NCI-H1436 treated with DMSO at 0.1 percent for 48 hours (cell line): ENCODE results near the gene TEX13D.

ENCODE experiments used
- DNase-seq: peaks from one replicate; lab custom pipeline; 2025; lab: John Stamatoyannopoulos, UW

Gene TEX13D

GRCh38 chrX:124348885-124349453 lies 16.5 kb downstream of the TEX13D start:
- no peak for DNase-seq

- no peak for DNase-seq
Measured at GRCh38 chrX:124354648-124355047, 22.2 kb downstream of the TEX13D start.

- DNase-seq = no peak
Measured at GRCh38 chrX:124358800-124359383, 26.4 kb downstream of the TEX13D start.

- DNase-seq = no peak
Measured at GRCh38 chrX:124362072-124362471, 29.6 kb downstream of the TEX13D start.

GRCh38 chrX:124362761-124363160 lies 30.3 kb downstream of the TEX13D start:
- no peak for DNase-seq

- no peak for DNase-seq
Measured at GRCh38 chrX:124369722-124370121, 37.3 kb downstream of the TEX13D start.

- DNase-seq = no peak
Measured at GRCh38 chrX:124373348-124373747, 40.9 kb downstream of the TEX13D start.

GRCh38 chrX:124378643-124379042 lies 46.2 kb downstream of the TEX13D start:
- no peak for DNase-seq

- no peak for DNase-seq
Measured at GRCh38 chrX:124383354-124383753, 50.9 kb downstream of the TEX13D start.

- no peak for DNase-seq
Measured at GRCh38 chrX:124386401-124386800, 53.9 kb downstream of the TEX13D start.
